GM12864 (cell line): ENCODE data around the gene WDR72.

Experiments
- DNase-seq: peaks from one replicate; pipeline ENCODE4 v3.0.0-alpha.2; 2011; ENCODE audit warnings: low read depth
- H3K4me3 ChIP-seq: 2 replicates; pipeline ENCODE4 v1.5.1; 2011; ENCODE audit warnings: mild to moderate bottlenecking, low read depth, low read length, control low read depth
- CTCF ChIP-seq: IDR thresholded peaks from 2 replicates; pipeline ENCODE4 v1.5.1; 2011; ENCODE audit warnings: low read depth, mild to moderate bottlenecking, moderate library complexity, low read length, control low read depth, inconsistent platforms; ENCODE audit errors: missing control alignments

WDR72 gene

GRCh38 chr15:53586799-53587198 lies 172.7 kb downstream of the WDR72 start:
- TF ChIP-seq CTCF: peak; percentile 73
- no peak overlapping the region for H3K4me3 ChIP-seq
- DNase-seq: peak; percentile 8

- no peak overlapping the region for H3K4me3 ChIP-seq
- DNase-seq: no peak
- TF ChIP-seq CTCF: no peak
Observed at GRCh38 chr15:53581513-53581912, 177.9 kb downstream of the WDR72 start.

GRCh38 chr15:53580366-53580765 lies 179.1 kb downstream of the WDR72 start:
- DNase-seq: no peak
- H3K4me3 ChIP-seq: no peak overlapping the region
- TF ChIP-seq CTCF: no peak

GRCh38 chr15:53576841-53577240 lies 182.6 kb downstream of the WDR72 start:
- TF ChIP-seq CTCF: no peak

GRCh38 chr15:53573091-53573490 lies 186.4 kb downstream of the WDR72 start:
- DNase-seq: no peak
- TF ChIP-seq CTCF: no peak

More at GRCh38 chr15:53576841-53577240, 182.6 kb downstream of the WDR72 start:
- no peak overlapping the region for H3K4me3 ChIP-seq
- DNase-seq: no peak

GRCh38 chr15:53569751-53570480 lies 189.5 kb downstream of the WDR72 start:
- no peak for TF ChIP-seq CTCF
- no peak overlapping the region for H3K4me3 ChIP-seq
- no peak for DNase-seq

More at GRCh38 chr15:53573091-53573490, 186.4 kb downstream of the WDR72 start:
- no peak overlapping the region for H3K4me3 ChIP-seq

GRCh38 chr15:53566912-53567311 lies 192.6 kb downstream of the WDR72 start:
- no peak for TF ChIP-seq CTCF
- no peak for DNase-seq
- H3K4me3 ChIP-seq: no peak overlapping the region
